G401 (cell line): ENCODE results near the gene ADCY5. TPM values are rescaled to one million over a fixed set of nuclear protein-coding genes. Genes with fewer than 3 reads are reported as not detected.

Experiments
- DNase-seq: peaks from one replicate; pipeline ENCODE4 v3.0.0-alpha.2; 2015; ENCODE audit warnings: low spot score
- in situ Hi-C: cut with HindIII; loops from 2 replicates; pipeline ENCODE4 v1.10.0; 2016; ENCODE audit warnings: low sequenced_read_pairs, mixed read lengths
- total RNA-seq: library from RNA; depleted of rRNA; stranded (reverse); fragments of >200 nt; shearing (Covaris generic); gene quantifications from 2 replicates; pipeline ENCODE4 v1.2.3, GENCODE V29; 2014

Gene ADCY5
- total RNA-seq, 1 experiment from 2014 or later: 0.07 TPM

GRCh38 chr3:123432832-123433523, 15.9 kb downstream of the ADCY5 start:
- DNase-seq: peak; percentile 40
- in situ Hi-C loops: no loop called here

GRCh38 chr3:123431658-123432324, 17.1 kb downstream of the ADCY5 start:
- DNase-seq: no peak
- in situ Hi-C loops: no loop called here

- no peak for DNase-seq
- in situ Hi-C loops: no loop called here
These were observed 17.8 kb downstream of the ADCY5 start for GRCh38 chr3:123431007-123431657.

GRCh38 chr3:123430266-123430665, 18.6 kb downstream of the ADCY5 start:
- no peak for DNase-seq
- in situ Hi-C loops: no loop called here

GRCh38 chr3:123429362-123430125, 19.3 kb downstream of the ADCY5 start:
- no peak for DNase-seq
- in situ Hi-C loops: no loop called here

GRCh38 chr3:123424999-123425712, 23.7 kb downstream of the ADCY5 start:
- DNase-seq: peak; percentile 89
- in situ Hi-C loops: no loop called here

- in situ Hi-C loops: no loop called here
- DNase-seq: peak; percentile 89
These were observed 24.4 kb downstream of the ADCY5 start for GRCh38 chr3:123424321-123424998.

- in situ Hi-C loops: no loop called here
- peak; percentile 79 for DNase-seq
These were observed 25.1 kb downstream of the ADCY5 start for GRCh38 chr3:123423806-123424205.

- no peak for DNase-seq
- in situ Hi-C loops: no loop called here
These were observed 25.9 kb downstream of the ADCY5 start for GRCh38 chr3:123423031-123423430.

- no peak for DNase-seq
- in situ Hi-C loops: no loop called here
These were observed 26.4 kb downstream of the ADCY5 start for GRCh38 chr3:123422457-123422856.

- in situ Hi-C loops: no loop called here
- DNase-seq: no peak
These were observed 27.3 kb downstream of the ADCY5 start for GRCh38 chr3:123421353-123422174.

- DNase-seq: peak; percentile 50
- in situ Hi-C loops: no loop called here
These were observed 28.4 kb downstream of the ADCY5 start for GRCh38 chr3:123420416-123420968.

GRCh38 chr3:123419850-123420297, 29.0 kb downstream of the ADCY5 start:
- DNase-seq: peak; percentile 67
- in situ Hi-C loops: no loop called here

GRCh38 chr3:123419181-123419849, 29.6 kb downstream of the ADCY5 start:
- in situ Hi-C loops: no loop called here
- DNase-seq: no peak

- in situ Hi-C loops: no loop called here
- DNase-seq: no peak
These were observed 32.2 kb downstream of the ADCY5 start for GRCh38 chr3:123416647-123417046.

- in situ Hi-C loops: no loop called here
- DNase-seq: no peak
These were observed 32.7 kb downstream of the ADCY5 start for GRCh38 chr3:123416173-123416572.
